ENCODE measurements around the gene CCDC34. TPM values are rescaled to one million over a fixed set of nuclear protein-coding genes. Genes with fewer than 3 reads are reported as not detected.

CCDC34 gene
- total RNA-seq, 4 donors from 2014 or later, result 0.24 to 1.3 (median 0.64) TPM

DNA sequence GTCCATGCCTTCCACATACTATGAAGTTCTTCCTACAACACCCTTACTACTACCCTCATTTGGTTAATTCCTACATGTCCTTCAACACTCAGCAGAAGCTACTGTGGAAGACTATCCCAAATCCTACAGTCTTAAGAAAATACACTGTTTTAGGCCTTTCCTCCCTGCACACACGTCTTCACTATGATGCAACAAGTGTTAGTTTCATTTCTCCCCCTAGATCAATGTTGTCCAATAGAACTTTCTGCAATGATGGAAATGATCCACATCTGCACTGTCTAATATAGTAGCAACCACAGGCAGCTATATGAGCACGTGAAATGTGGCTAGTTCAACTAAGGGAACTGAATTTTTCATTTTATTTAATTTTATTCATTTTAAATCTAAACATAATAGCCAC, 46.7 kb upstream of the CCDC34 start:
- H3K27ac ChIP-seq, result no peak overlapping the region
- no peak for TF ChIP-seq POLR2A (IDR thresholded peaks at IDR 0.05)
- TF ChIP-seq, protein P1, sequence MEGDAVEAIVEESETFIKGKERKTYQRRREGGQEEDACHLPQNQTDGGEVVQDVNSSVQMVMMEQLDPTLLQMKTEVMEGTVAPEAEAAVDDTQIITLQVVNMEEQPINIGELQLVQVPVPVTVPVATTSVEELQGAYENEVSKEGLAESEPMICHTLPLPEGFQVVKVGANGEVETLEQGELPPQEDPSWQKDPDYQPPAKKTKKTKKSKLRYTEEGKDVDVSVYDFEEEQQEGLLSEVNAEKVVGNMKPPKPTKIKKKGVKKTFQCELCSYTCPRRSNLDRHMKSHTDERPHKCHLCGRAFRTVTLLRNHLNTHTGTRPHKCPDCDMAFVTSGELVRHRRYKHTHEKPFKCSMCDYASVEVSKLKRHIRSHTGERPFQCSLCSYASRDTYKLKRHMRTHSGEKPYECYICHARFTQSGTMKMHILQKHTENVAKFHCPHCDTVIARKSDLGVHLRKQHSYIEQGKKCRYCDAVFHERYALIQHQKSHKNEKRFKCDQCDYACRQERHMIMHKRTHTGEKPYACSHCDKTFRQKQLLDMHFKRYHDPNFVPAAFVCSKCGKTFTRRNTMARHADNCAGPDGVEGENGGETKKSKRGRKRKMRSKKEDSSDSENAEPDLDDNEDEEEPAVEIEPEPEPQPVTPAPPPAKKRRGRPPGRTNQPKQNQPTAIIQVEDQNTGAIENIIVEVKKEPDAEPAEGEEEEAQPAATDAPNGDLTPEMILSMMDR (IDR thresholded peaks at IDR 0.05 in 4 of 5, conservative IDR thresholded peaks at IDR 0.05 in 1 of 5), result no peak

DNA sequence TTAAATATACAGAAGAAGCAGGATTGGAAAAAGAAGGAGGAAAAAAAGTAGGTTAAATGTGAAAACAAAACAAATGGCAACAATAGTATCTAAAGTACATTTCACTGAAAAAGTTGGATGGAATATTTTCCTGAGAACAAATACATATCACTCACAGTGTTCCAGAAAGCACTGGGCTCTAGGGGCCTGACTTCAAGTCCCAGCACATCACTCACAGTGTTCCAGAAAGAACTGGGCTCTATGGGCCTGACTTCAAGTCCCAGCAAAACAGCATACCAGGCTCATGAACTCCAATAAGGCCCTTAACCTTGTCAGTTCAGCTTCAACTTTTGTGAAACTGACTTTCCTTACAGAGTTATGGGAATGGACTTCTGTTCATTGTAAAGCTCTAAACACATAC, 46.0 kb upstream of the CCDC34 start:
- Histone ChIP-seq H3K27me3 (no peaks in the 10 kb centered on the region), H3K4me1 (peaks cover 0 to 6% of the 10 kb centered on the region in 2 donors), H3K36me3 (no peaks in the 10 kb centered on the region), H3K4me3 (no peak overlapping the region), H3K27ac (no peak overlapping the region), H3K9me3 (no peaks in the 10 kb centered on the region)
- in situ Hi-C loops (cut with MboI; ENCODE audit: low sequenced_read_pairs in 4 of 4), result no loop called here
- intact Hi-C loops (cut with DNase I; ENCODE audit: low total_unique reads), result no loop called here
- no peak for TF ChIP-seq POLR2A (IDR thresholded peaks at IDR 0.05)
- TF ChIP-seq, protein P1 (IDR thresholded peaks at IDR 0.05 in 4 of 5, conservative IDR thresholded peaks at IDR 0.05 in 1 of 5), result no peak
- ATAC-seq, result no peak
- DNase-seq, result no peak

More for the DNA sequence above, 46.7 kb upstream of the CCDC34 start:
- ATAC-seq (no peak), DNase-seq (no peak)
- no peak overlapping the region for H3K4me3 ChIP-seq
- H3K36me3 ChIP-seq, result no peaks in the 10 kb centered on the region
- in situ Hi-C loops (cut with MboI; ENCODE audit: low sequenced_read_pairs in 4 of 4), result no loop called here
- no peaks in the 10 kb centered on the region for H3K9me3 ChIP-seq
- no peaks in the 10 kb centered on the region for H3K27me3 ChIP-seq
- peaks cover 0 to 6% of the 10 kb centered on the region in 2 donors for H3K4me1 ChIP-seq
- intact Hi-C loops (cut with DNase I; ENCODE audit: low total_unique reads), result no loop called here

DNA sequence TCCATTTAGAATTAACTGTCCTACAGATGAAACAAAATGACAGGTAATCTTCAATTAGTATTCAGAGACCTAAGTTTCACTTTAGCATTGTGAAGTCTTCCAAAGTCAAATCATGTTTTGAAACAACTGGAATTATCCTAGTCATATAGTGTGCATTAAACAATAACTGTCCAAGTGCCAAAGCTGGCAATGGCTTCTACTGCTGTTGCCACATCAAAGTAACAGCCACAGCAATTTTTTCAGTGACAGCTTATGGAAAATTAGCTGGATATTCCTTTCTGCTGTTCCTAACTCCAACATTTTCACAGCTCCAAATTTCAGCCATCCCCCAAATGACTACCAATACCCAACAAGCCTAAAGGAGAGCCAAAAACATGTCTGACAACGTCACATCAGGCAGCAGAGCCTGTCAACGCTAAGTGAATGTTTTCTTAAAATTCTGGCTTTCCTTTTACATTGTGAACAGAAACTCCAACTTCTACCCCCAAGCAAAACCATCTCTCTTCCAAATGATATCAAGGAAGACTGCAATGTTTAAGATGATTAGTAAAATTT, 45.3 kb upstream of the CCDC34 start:
- no peak for TF ChIP-seq POLR2A (IDR thresholded peaks at IDR 0.05)
- TF ChIP-seq, protein P1 (IDR thresholded peaks at IDR 0.05 in 4 of 5, conservative IDR thresholded peaks at IDR 0.05 in 1 of 5), result no peak
- no peak for DNase-seq
- Histone ChIP-seq H3K4me1 (peaks cover 0 to 6% of the 10 kb centered on the region in 2 donors), H3K4me3 (no peak overlapping the region), H3K36me3 (no peaks in the 10 kb centered on the region), H3K27ac (no peak overlapping the region), H3K27me3 (no peaks in the 10 kb centered on the region), H3K9me3 (no peaks in the 10 kb centered on the region)
- intact Hi-C loops (cut with DNase I; ENCODE audit: low total_unique reads), result no loop called here
- in situ Hi-C loops (cut with MboI; ENCODE audit: low sequenced_read_pairs in 4 of 4), result no loop called here
- ATAC-seq, result no peak

DNA sequence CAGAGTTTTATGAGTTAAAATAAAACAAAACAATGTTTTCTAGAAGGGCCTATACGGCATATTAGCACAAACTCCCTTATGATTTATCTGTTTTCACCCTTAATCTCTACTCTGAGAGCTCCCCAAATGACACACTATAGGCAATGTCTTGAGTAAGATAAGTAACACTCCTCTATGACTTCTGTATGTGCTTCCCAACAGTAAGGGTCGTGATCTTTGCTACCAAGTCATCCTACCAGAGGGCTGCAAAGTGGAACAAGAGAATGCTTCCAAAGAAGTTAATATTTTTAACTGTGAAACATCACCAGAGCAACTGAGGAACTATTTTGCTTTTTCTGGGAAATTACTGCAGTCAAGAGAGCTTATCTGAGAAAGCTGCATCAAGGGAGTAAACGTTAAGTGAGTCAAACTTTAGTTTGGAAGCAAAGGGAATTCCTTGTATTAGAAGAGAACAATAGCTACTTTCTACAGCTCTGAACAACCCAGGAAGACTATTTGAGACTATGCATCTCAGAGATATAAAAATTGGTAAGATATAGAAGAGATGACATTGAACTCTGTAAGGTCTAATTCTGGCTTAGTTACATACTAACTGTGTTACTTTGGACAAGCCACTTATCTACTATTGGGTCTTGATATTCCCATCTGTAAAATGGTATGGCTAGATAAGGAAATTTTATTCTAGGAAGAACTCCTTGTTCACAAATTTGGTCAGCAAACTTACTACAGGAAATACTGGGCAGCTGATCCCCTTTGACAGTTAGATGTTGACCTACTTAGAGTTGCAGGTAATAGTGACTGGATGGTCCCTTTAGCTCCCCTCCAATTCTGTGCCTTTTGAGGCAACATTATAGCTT, 43.7 kb upstream of the CCDC34 start:
- no peak overlapping the region for H3K4me3 ChIP-seq
- H3K27me3 ChIP-seq, result no peaks in the 10 kb centered on the region
- peaks cover 0 to 6% of the 10 kb centered on the region in 2 donors for H3K4me1 ChIP-seq
- intact Hi-C loops (cut with DNase I; ENCODE audit: low total_unique reads), result no loop called here
- ATAC-seq (no peak), DNase-seq (no peak)
- in situ Hi-C loops (cut with MboI; ENCODE audit: low sequenced_read_pairs in 4 of 4), result no loop called here
- no peaks in the 10 kb centered on the region for H3K9me3 ChIP-seq
- H3K27ac ChIP-seq, result no peak overlapping the region
- no peak for TF ChIP-seq POLR2A (IDR thresholded peaks at IDR 0.05)
- TF ChIP-seq, protein P1 (IDR thresholded peaks at IDR 0.05 in 4 of 5, conservative IDR thresholded peaks at IDR 0.05 in 1 of 5), result no peak
- no peaks in the 10 kb centered on the region for H3K36me3 ChIP-seq
